GM18505 (cell line): ENCODE results near the gene GDPGP1.
A peak's percentile ranks its signal among the peaks of the same experiment; 100 is the strongest.

Source experiments
- ATAC-seq: cut with Tn5 transposase; IDR thresholded peaks from one replicate; pipeline ENCODE4 v1.9.1; 2021; ENCODE audit not compliant: unreplicated experiment
- POLR2A ChIP-seq: IDR thresholded peaks from 4 replicates; pipeline ENCODE4 v1.6.1; 2011; ENCODE audit warnings: borderline replicate concordance; ENCODE audit not compliant: insufficient read depth, insufficient read length; ENCODE audit errors: extremely low read depth

Gene GDPGP1

GRCh38 chr15:90192961-90193786 is 40.8 kb upstream of the GDPGP1 start:
- no peak for TF ChIP-seq POLR2A
- ATAC-seq: no peak

- no peak for ATAC-seq
- TF ChIP-seq POLR2A: no peak
These were observed 39.4 kb upstream of the GDPGP1 start for GRCh38 chr15:90194655-90195054.

- no peak for ATAC-seq
- no peak for TF ChIP-seq POLR2A
These were observed 33.4 kb upstream of the GDPGP1 start for GRCh38 chr15:90200534-90201129.

GRCh38 chr15:90201130-90201943 is 32.7 kb upstream of the GDPGP1 start, which contains the start of gene SEMA4B:
TSS of gene SEMA4B (plus strand) at chr15:90201330. CDS start at chr15:90201579, 249 bp downstream.
- peak; percentile 79 for TF ChIP-seq POLR2A
- peak; percentile 85 for ATAC-seq

- ATAC-seq: no peak
- TF ChIP-seq POLR2A: no peak
These were observed 32.0 kb upstream of the GDPGP1 start for GRCh38 chr15:90201944-90202375.

DNA sequence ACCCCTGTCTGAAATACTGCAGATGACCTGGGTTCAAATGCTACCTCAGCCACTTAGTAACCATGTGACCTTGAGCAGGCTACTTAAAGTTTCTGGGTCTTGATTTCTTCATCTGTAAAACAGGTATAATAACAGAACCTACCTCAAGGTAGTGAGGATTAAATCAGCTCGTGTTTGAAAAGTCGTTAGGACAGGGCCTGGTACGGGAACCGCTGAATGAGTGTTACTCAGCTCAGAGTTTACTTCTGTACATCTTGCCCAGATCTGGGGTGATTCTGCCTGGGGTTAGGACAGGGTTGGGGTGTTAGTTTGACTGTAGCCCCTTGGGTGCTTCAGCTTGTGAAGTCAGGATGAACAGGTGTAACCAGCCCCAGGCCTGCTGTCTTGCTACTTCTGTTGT is 31.1 kb upstream of the GDPGP1 start:
- no peak for TF ChIP-seq POLR2A

GRCh38 chr15:90203473-90203872 is 30.5 kb upstream of the GDPGP1 start:
- TF ChIP-seq POLR2A: no peak

More for the DNA sequence above, 31.1 kb upstream of the GDPGP1 start:
- ATAC-seq: no peak

GRCh38 chr15:90203922-90204321 is 30.1 kb upstream of the GDPGP1 start:
- TF ChIP-seq POLR2A: no peak
- no peak for ATAC-seq

More at GRCh38 chr15:90203473-90203872, 30.5 kb upstream of the GDPGP1 start:
- ATAC-seq: no peak

- ATAC-seq: no peak
- TF ChIP-seq POLR2A: no peak
These were observed 28.8 kb upstream of the GDPGP1 start for GRCh38 chr15:90205050-90205848.

DNA sequence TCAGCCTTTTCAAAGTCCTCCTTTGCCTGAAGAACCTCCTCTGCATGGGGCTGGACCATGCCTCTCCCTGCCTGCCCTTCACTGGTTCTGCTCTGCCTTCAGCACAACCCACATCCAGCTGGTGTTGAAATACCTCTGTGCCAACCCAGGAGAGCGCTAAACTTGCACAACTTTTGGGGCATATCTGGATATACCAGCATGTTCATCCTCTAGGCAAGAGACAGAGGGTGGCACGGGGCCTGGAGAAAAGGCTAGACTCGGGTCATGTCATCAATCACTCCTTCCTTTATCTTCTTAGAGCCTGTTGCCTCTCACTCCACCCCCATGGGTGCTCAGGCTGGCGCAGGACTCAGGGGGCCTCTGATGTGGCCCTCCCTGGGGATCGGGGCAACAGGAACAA is 28.1 kb upstream of the GDPGP1 start:
- ATAC-seq: no peak
- no peak for TF ChIP-seq POLR2A

DNA sequence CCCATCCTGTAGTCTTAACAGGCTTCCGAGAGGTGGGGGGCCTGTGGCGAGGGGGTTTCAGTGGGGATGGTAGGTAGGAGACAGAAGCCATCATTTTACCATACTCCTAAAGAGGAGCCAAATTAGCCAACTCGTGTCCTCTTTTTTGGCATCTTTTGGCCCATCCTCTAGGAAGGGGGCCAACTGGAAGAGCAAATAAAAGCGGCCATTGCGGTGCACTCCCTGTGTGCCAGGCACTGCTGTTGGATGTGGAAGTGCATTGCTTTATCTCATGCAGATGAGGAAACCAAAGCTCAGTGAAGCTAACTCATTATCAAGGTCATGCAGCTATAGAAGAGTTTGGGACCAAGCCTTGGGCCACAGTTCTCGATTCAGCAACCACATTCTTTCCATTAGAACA is 26.8 kb upstream of the GDPGP1 start:
- no peak for ATAC-seq
- no peak for TF ChIP-seq POLR2A

- ATAC-seq: no peak
- no peak for TF ChIP-seq POLR2A
These were observed 25.7 kb upstream of the GDPGP1 start for GRCh38 chr15:90208356-90208755.
